Effector CD8-positive, alpha-beta T cell (primary cell): ENCODE results near the gene NPTN.
"Not testable (repeated sequence)": the region's sequence is repeated elsewhere in the genome, so short reads cannot be mapped to it uniquely, and the experiment has no call there.

Experiments used
- DNase-seq: peaks from one replicate; lab custom pipeline; 2025; lab: John Stamatoyannopoulos, UW

NPTN gene

DNA sequence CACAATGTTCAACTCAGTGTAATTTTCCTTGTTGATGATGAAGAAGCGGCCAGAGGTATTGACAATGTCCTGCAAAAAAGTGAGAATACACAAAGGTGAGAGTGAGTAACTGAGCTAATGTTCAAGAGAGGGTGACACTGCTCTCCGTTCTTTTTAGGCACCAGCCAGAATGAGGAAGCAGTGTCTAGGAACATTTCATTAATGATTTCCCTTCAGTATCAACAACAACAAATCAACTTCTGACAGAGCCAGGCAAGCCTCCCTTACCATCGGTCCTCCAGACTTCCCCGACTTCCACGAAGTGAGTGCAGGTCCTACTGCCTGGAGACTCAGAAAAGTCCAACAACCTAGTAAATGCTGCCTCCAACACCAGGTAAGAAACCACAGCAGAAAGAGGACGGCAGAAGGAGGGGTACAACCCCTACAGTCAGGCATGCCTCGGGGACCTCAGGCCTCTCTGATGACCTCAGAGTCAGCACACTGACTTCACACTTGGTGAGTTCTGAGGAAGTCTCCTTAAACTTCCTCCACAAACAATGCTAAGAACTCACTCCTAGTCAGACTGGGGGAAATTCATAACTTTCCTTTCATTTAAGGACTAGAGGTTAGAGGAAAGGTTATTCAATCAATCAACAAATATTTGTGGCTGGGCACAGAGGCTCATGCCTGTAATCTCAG, 62.7 kb downstream of the NPTN start:
- no peak for DNase-seq

DNA sequence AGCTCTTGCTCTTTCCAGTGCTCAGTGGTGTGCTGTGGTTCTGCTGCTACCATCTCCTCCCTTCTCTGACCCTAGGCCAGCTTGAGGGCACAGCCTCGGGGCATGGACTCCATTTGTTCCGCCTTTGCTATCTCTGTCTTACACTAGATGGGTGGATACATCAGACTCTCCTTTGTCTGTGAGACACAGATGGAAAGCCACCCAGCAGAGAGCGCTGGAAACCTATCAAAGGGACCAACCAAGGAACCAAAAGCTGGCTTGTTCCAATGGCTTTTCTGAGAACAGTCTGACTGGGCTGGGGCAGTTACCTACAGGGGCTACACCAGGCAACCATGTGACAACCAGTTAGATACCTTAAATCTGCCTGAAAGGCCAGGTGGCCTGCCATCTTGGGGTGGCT, 63.8 kb downstream of the NPTN start:
- DNase-seq, result no peak

DNA sequence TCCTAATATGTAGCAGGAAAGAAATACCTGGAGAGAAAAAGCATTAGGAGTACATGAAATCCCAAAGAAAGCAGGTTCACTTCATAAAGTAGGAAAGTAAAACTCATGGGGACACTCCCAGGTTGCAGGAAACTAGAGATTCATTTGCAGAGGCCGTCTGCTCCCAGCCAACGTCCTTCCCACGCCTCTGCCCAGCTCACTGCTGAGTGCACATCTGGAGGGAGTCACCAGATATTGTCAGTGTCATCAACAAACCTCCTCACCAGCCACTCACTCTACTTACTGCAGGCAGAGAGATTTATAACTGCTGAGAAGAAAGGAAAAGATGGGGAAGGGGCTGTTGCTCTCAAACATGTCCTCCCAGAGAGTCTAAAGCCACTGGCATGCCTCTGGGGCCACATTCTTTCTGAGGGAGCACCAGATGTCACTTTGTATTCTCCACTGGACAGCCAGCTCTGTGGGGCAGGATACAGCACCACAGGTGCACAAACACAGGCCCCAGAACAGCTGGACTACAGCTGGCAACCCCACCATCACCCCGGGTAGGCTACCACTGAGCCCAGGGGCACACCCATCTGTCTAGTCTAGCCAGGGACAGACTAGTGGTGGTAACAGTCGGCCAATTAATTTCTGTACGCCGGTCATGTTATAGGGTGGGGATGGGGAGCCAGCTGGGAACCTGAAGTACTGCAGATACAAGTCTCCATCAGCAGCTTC, 64.5 kb downstream of the NPTN start:
- no peak for DNase-seq

DNA sequence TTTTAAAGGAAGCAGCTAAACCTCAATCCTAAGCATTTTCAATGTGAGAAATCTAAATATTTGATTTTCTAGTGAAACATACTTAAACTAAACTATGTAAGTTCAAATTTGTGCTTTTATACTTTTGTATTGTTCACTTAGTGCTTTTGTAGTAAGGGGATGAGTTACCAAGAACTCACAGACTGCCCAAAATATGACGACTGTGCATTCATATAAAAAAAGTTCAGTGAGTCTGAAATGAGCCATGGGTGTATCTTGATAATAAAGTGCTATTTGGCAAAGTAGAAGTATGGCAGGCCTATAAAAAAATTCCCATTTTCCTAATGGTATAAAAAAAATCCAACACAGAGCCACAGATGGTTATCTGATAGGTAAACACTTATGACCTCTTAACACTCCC, 66.2 kb downstream of the NPTN start:
- DNase-seq, result no peak

DNA sequence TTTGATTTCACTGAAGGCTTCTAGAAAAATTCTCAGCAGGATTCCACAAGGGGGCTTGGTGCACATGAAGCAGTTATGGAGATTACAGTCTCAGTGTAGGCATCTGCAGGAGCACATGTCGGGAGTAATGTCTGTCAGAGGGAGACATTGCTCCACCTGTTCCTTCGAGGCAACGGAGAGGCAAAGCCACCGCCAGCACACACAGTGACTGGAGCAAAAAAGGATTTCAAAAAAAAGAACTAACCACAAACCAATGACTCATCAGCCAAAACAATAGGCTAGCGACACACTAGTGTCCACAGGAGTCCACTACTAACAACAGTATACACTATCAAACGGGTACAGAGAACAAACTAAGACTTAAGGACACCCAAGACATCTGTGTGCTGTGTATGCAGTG, 68.9 kb downstream of the NPTN start:
- DNase-seq, result no peak

- no peak for DNase-seq
These were observed 72.6 kb downstream of the NPTN start for GRCh38 chr15:73560501-73561117.

- DNase-seq, result no peak
These were observed 74.7 kb downstream of the NPTN start for GRCh38 chr15:73558529-73558928.

GRCh38 chr15:73555080-73555479, 78.1 kb downstream of the NPTN start:
- DNase-seq, result no peak

DNA sequence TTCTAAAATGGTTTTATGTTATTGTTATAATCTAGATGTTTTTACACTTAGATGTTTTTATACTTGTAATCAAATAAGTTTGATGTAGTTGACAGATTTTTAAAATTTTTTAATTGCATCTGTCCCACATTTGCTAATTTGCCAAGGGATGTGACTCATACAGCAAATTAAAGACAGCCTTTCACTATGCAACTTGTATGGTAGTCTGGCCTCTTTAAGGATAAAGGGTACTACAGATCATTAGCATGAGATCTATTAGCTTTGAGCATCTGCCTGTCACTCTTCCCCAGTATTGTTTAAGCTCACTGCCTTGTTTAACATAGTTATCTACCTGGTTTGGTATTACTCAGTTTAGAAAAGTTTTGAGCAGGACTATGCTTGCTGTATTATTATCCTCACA, 83.0 kb downstream of the NPTN start:
- DNase-seq, result no peak

DNA sequence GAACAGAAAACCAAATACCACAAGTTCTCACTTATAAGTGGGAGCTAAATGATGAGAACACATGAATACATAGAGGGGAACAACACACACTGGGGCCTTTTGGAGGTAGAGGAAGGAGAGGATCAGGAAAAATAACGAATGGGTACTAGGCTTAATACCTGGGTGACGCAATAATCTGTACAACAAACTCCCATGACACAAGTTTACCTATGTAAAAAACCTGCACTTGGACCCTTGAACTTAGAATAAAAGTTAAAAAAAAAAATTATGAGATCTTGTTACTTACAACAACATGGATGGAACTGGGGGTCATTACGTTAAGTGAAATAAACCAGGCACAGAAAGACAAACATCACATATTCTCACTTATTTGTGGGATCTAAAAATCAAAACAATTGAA, 84.3 kb downstream of the NPTN start:
- DNase-seq, result not testable (repeated sequence)

DNA sequence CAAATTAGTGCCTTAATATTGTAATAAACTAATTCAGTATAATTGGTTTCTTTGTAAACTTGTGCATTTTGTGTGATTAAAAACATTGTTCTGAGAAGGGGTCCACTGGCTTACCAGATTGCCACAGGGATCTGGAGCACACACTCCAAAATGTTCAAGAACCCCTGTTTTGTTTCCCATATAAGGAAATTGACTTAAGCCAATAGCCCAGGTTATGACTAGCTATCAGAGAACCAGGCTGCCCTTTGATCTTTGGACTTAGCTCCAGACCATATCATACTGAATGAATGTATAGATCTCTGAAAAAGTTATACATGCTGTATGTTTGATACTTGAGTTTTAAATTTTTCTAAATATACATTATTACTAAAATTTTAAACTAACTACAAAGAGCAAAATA, 91.7 kb downstream of the NPTN start:
- DNase-seq, result no peak

DNA sequence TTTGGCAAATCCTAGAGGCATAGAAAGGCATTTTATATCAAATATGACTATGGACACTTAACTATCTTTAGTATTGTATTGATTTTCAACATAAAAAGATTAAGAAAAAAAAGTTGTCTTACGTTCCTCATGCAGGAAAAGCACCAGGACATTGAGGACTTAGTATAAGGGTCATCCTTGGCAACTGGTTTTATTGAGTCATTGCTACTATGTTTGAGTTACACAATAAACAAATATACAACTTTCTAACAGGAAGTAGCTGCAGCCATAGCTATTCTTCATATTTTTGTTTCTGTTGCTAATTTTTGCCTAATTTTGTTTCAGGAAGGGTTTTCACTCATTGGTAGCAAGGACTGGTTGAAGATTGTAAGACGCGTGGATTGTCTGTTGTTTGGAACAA, 93.0 kb downstream of the NPTN start:
- DNase-seq, result no peak

DNA sequence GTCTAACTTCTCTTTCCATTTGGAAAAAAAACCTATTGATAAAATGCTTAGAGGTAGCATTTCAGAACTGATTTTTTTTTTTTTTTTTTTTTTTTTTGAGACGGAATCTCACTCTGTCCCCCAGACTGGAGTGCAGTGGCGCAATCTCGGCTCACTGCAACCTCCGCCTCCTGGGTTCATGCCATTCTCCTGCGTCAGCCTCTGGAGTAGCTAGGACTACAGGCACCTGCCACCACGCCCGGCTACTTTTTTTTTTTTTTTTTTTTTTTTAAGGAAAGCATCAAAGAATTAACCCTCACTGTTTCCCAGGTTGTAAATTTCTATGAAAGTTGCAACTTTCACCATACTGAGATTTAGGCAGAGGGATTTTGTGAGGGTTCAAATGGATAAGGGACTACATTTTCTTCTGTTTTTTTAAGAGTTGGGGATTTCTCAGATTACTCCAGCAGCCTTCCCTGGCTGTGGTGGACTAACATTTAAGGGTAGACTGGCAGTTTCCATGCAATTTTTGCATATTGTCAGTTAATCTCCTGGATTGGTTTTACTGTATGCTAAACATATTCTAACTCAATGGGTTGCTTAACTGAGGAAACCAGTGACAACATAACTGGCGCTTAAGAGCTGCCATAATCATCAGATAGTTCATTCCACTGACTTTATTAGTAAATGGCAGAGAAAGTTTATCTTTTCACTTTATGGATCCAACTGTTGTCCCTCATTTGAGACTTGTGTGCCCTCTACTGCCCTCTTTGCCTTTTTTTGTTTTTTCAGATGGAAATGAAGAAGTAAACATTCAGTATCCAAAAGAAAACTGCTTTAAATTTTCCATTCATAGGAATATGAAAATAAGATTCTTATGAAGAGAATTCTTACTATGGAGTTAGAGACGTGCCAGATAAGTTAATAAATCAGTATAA, 93.7 kb downstream of the NPTN start:
- no peak for DNase-seq

DNA sequence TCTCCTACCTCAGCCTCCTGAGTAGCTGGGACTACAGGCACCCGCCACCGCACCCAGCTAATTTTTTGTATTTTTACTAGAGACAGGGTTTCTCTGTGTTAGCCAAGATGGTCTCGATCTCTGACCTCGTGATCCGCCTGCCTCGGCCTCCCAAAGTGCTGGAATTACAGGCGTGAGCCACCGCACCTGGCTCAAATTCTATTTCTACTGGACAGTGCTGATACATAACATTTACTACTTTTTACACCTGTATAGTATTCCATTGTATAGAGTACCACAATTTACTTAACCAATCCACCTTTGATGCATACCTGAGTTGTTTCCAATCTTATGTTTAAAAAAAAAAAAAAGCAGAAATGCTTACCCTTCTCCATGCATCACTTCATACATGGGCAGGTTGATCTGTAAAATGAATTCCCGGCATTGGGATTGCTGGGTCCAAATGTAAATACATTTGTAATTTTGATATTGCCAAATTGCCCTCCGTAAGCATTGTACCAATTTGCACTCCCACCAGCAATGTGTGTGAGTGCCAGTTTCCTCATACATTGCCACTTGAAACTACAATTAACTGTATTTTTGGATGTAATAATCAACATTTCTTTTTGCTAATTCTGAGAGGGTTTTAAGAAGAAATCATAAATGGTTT, 94.5 kb downstream of the NPTN start:
- no peak for DNase-seq

DNA sequence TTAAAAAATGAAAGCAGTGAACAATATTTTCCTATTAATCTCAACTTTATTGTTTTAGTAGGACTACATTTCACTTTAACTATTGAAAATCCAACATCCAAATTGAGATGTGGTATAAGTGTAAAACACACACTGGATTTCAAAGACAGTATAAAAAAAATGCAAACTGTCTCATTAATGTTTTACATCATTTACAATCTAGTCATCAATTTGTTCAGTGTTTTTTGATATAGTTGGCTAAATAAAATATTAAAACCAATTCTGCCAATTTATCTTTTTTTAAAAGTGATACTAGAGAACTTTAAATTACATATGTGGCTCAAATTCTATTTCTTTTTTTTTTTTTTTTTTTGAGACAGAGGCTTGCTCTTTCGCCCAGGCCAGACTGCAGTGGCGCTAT, 95.1 kb downstream of the NPTN start:
- no peak for DNase-seq

DNA sequence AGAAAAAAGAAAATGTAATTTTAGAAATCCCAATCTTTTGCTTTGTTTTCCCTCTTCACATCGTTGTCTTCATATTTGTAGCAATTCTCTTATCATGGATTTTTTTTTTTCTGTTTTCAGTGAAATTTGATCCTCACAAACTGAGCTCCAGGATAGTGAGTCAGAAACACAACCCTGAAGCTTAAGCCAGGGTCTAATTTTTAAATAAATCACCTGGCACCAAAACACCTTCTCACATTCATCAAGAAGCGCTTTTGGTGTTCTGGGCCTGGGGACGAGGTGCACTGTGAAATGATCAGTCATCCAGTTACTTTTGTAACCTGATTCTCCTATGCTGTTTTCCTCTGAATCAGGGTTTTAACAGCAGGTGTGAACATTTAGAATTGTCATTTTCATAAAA, 102.5 kb downstream of the NPTN start:
- no peak for DNase-seq

GRCh38 chr15:73527598-73527997, 105.6 kb downstream of the NPTN start:
- no peak for DNase-seq

- DNase-seq, result no peak
These were observed 108.3 kb downstream of the NPTN start for GRCh38 chr15:73524919-73525318.

DNA sequence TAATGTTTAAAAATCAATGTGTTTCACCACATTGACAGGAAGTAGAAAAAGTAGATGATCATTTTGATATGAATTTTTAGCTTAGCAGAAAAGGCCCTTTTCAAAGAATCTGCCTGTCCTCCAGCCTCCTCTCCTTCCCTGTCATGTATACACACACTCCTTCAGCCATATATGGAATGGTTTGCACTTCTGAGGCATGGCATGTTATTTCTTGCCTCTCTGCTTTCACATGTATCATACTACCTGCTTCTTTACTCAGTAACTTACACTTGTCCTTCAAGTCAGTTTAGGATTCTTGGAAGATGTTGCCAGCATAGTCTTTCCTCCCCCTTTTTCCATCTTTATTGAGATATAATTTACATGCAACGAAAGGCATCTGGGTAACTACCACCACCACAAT, 111.2 kb downstream of the NPTN start:
- no peak for DNase-seq

- no peak for DNase-seq
These were observed 114.1 kb downstream of the NPTN start for GRCh38 chr15:73518876-73519733.
